Body of pancreas (tissue), 4 donors: ENCODE measurements around the gene FHIP2A. TPM values are rescaled to one million over a fixed set of nuclear protein-coding genes. Genes with fewer than 3 reads are reported as not detected.
A peak's percentile ranks its signal among the peaks of the same experiment; 100 is the strongest.
"Not testable (repeated sequence)": the region's sequence is repeated elsewhere in the genome, so short reads cannot be mapped to it uniquely, and the experiment has no call there.

Source experiments
- ATAC-seq: fragments of 150-250 bp; one replicate; pipeline ENCODE4 v1.9.1; 2016
- DNase-seq, 4 donors: peaks; one replicate each; pipeline ENCODE4 v3.0.0-alpha.2; 2019
- H3K27ac ChIP-seq, 4 donors: fragments of 200-600 bp; sonication (generic); 1 replicate in 3 of 4; 2 replicates in 1 of 4; pipeline versions ENCODE4 v1.5.1 to v1.6.1; 2016 to 2019; ENCODE audit warnings: mild to moderate bottlenecking in 1 of 4, mixed read lengths in 1 of 4, moderate library complexity in 1 of 4
- H3K27me3 ChIP-seq, 2 donors: fragments of 200-600 bp; sonication (generic); one replicate each; pipeline ENCODE4 v1.6.0; 2016; ENCODE audit warnings: mild to moderate bottlenecking in 1 of 2
- H3K36me3 ChIP-seq, 2 donors: fragments of 200-600 bp; sonication (generic); replicated peaks in 1 of 2; 2 replicates each; pipeline ENCODE4 v1.5.1; 2016; ENCODE audit warnings: low read depth in 2 of 2; ENCODE audit not compliant: insufficient read depth in 1 of 2
- H3K4me1 ChIP-seq: fragments of 200-600 bp; sonication (generic); one replicate; pipeline ENCODE4 v1.6.0; 2016
- H3K4me3 ChIP-seq, 2 donors: fragments of 200-600 bp; sonication (generic); 1 replicate in 1 of 2; 2 replicates in 1 of 2; pipeline ENCODE4 v1.5.1; 2016 to 2019
- H3K9me3 ChIP-seq, 3 donors: fragments of 200-600 bp; sonication (generic); 1 replicate in 2 of 3; 2 replicates in 1 of 3; pipeline ENCODE4 v1.5.1; 2016
- CTCF ChIP-seq, 7 experiments: fragments of 450-650 bp in 4 of 7; fragments of 200-600 bp in 3 of 7; sonication (generic) in 3 of 7; IDR thresholded peaks; one replicate each; pipeline ENCODE4 v1.5.1; 2016 to 2019; ENCODE audit warnings: antibody characterized with exemption in 7 of 7
- POLR2A ChIP-seq, 3 donors: fragments of 450-650 bp; IDR thresholded peaks; one replicate each; pipeline ENCODE4 v1.6.1; 2016; ENCODE audit warnings: antibody characterized with exemption in 3 of 3, mild to moderate bottlenecking in 2 of 3
- WGBS, 2 donors: methylation state at CpG; one replicate each; pipeline ENCODE4 v1.1.5; 2017; 5-methylcytosine and 5-hydroxymethylcytosine counted together
- intact Hi-C: fragments of 100-400 bp; cut with DNase I; formaldehyde crosslinking; loops from one replicate; pipeline ENCODE4 v1.15.1; 2023
- total RNA-seq, 2 donors: library from RNA; depleted of rRNA; stranded (reverse); fragments of >200 nt; gene quantifications; one replicate each; pipeline ENCODE4 v1.1.0, GENCODE V29; 2016

Gene FHIP2A, protein sequence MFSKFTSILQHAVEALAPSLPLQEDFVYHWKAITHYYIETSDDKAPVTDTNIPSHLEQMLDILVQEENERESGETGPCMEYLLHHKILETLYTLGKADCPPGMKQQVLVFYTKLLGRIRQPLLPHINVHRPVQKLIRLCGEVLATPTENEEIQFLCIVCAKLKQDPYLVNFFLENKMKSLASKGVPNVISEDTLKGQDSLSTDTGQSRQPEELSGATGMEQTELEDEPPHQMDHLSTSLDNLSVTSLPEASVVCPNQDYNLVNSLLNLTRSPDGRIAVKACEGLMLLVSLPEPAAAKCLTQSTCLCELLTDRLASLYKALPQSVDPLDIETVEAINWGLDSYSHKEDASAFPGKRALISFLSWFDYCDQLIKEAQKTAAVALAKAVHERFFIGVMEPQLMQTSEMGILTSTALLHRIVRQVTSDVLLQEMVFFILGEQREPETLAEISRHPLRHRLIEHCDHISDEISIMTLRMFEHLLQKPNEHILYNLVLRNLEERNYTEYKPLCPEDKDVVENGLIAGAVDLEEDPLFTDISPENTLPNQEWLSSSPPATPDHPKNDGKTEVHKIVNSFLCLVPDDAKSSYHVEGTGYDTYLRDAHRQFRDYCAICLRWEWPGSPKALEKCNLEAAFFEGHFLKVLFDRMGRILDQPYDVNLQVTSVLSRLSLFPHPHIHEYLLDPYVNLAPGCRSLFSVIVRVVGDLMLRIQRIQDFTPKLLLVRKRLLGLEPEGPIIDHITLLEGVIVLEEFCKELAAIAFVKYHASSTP
- 10 to 100 TPM; 14.8 to 19.8 TPM for total RNA-seq

- intact Hi-C loops = no loop called here
- 2% methylated on average over 11 to 39 of the region's 59 CpGs for WGBS, 2 donors
- Histone ChIP-seq H3K27ac (peak within 1 kb of the TSS; percentile 90 to 97 (median 96)), H3K4me3 (peak within 1 kb of the TSS; percentile 90 to 97), H3K27me3 (no peaks in the 10 kb centered on the region), H3K4me1 (peaks cover 31% of the 10 kb centered on the region), H3K36me3 (no peaks in the 10 kb centered on the region), H3K9me3 (no peaks in the 10 kb centered on the region)
- ATAC-seq (peak; percentile 90), DNase-seq (peak; percentile 75 to 86 (median 78))
- TF ChIP-seq CTCF (IDR thresholded peaks at IDR 0.05) (peak in 5 of 7 experiments; percentile 9 to 97 (median 89)), POLR2A (IDR thresholded peaks at IDR 0.05) (peak; percentile 12 to 50 (median 29))
These were observed at the start of gene FHIP2A for GRCh38 chr10:114821293-114821914. TSS of gene FHIP2A (plus strand) at chr10:114821780. CDS start at chr10:114822079, 299 bp downstream.

DNA sequence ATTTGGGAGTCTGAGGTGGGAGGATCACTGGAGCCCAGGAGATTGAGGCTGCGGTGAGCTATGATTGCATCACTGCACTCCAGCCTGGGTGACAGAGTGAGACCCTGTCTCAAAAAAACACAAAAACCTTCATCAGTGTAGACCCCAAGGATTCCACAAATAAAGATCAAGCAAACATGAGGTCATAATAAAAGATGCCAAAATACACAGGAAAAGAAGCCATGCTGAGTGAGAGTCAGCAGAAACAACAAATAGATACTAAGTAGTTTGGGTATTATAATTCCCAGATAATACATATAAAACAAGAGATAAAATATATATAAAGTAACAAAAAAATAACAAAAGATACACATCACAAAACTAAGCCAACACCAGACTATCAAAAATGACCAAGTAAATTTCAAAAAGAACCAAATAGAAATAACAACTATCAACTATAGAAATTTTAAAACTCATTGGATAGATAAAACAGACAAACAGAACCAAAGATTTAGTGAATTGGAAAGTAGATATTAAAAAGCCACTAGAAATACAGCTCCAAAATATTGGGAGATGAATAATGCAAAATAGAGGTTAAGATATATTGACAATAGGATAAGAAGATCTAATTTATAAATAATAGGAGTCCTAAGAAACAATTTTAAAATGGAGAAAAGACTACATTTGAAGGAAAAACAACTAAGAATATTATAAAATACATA, 48.9 kb upstream of the FHIP2A start:
- Histone ChIP-seq H3K4me3 (no peak overlapping the region), H3K27ac (no peak overlapping the region), H3K4me1 (no peaks in the 10 kb centered on the region), H3K36me3 (no peaks in the 10 kb centered on the region), H3K9me3 (no peaks in the 10 kb centered on the region), H3K27me3 (no peaks in the 10 kb centered on the region)
- DNase-seq (no peak), ATAC-seq (no peak)
- TF ChIP-seq POLR2A (IDR thresholded peaks at IDR 0.05) (no peak), CTCF (IDR thresholded peaks at IDR 0.05) (no peak)
- intact Hi-C loops = no loop called here
- 100% methylated on average over 1 of the region's 1 CpG for WGBS, 2 donors

GRCh38 chr10:114773197-114773532, 48.4 kb upstream of the FHIP2A start:
- Histone ChIP-seq H3K36me3 (no peaks in the 10 kb centered on the region), H3K27me3 (no peaks in the 10 kb centered on the region), H3K9me3 (no peaks in the 10 kb centered on the region), H3K4me1 (no peaks in the 10 kb centered on the region), H3K27ac (no peak overlapping the region), H3K4me3 (no peak overlapping the region)
- 31 to 98% methylated on average over 3 of the region's 3 CpGs for WGBS, 2 donors
- no peak for ATAC-seq
- intact Hi-C loops = no loop called here
- no peak for TF ChIP-seq POLR2A (IDR thresholded peaks at IDR 0.05)
- TF ChIP-seq CTCF (IDR thresholded peaks at IDR 0.05) = no peak
- DNase-seq = no peak

DNA sequence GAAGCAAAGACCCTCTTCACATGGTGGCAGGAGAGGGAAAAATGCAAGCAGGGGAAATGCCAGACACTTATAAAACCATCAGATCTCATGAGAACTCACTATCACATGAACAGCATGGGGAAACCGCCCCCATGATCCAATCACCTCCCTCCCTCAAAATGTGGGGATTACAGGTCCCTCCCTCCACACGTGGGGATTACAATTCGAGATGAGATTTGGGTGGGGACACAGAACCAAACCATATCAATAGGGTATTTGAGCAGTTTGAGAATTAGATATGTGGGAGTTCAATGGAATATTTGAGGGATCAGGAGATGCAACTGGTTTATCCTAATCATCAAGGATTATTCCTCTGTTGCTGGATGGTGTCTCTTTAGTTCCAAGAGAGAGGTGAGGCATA, 46.5 kb upstream of the FHIP2A start:
- H3K27ac ChIP-seq, H3K4me1 ChIP-seq, ATAC-seq, H3K36me3 ChIP-seq, H3K27me3 ChIP-seq, DNase-seq, intact Hi-C loops, H3K4me3 ChIP-seq, H3K9me3 ChIP-seq: not testable (repeated sequence)
- 63 to 71% methylated on average over 3 of the region's 3 CpGs for WGBS, 2 donors

DNA sequence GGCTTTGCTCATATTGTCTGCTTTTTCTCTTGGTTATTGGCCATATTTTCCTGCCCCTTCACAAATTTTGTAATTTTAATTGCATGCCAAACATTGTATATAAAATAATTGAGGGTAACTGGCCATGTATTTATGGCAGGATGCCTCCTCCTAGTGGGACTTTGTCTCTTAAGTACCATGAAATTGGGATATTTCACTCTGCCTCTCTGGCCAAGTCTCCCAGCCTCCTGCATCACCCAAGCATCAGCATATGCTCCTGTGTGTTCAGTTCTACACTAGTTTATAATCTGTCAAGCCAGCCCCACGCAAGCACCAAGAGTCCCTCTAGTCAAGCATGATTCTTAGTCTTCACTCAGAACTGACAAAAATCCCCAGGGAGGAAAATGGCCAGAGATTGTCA, 44.2 kb upstream of the FHIP2A start:
- ATAC-seq = no peak
- WGBS, 2 donors = 67 to 79% methylated on average over 1 of the region's 1 CpG
- H3K27me3 ChIP-seq = no peaks in the 10 kb centered on the region

More for the DNA sequence above, 44.2 kb upstream of the FHIP2A start:
- Histone ChIP-seq H3K4me1 (no peaks in the 10 kb centered on the region), H3K27ac (no peak overlapping the region), H3K9me3 (no peaks in the 10 kb centered on the region), H3K4me3 (no peak overlapping the region), H3K36me3 (no peaks in the 10 kb centered on the region)
- TF ChIP-seq POLR2A (IDR thresholded peaks at IDR 0.05) (no peak), CTCF (IDR thresholded peaks at IDR 0.05) (no peak)
- DNase-seq = no peak
- intact Hi-C loops = no loop called here
